RPMI7951 (cell line): ENCODE data around the gene MRPS18A. TPM values are rescaled to one million over a fixed set of nuclear protein-coding genes. Genes with fewer than 3 reads are reported as not detected.

ENCODE experiments used
- DNase-seq: peaks from one replicate; pipeline ENCODE4 v3.0.0-alpha.2; 2012; ENCODE audit warnings: low read depth
- total RNA-seq: library from RNA; depleted of rRNA; stranded (reverse); fragments of >200 nt; shearing (Covaris generic); gene quantifications from 2 replicates; pipeline ENCODE4 v1.2.3, GENCODE V29; 2014

The MRPS18A gene
- total RNA-seq, 1 experiment from 2014 or later: 68.7 TPM

DNA sequence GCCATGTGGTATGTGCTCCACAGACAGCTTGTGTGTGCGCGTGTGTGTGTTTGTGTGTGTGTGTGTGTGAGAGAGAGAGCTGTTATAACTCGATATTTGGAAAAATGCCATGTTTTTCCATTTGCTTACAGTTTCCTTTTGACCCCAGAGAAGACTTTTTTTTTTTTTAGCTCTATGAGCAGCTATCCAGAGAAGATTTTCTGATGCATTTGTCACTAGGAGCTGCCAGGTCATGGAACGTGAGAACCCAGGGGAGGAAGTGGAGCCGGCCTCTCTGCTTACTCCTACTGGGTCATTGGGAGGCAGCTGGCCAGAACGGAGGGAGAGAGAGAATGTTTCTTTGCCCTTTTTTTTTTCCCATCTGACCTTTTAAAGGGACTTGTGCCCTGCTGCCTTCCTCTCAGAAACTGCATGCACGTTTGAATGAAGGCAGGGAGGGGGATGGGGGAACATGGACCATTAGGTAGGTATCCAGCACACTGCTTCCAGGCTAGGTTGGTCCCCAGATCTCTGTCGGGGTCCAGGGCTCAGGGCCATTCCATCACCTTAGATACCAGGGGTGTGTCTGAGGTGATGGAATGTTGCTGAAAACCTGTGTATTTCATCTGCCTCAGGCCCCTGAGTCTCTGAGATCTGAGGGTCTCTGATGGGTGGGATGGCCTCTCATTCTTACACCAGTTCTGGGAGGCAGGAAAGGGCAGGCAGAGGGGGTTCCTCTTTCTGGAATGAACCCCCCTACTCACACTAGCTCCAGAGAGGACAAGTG lies 11.2 kb upstream of the MRPS18A start:
- peak; percentile 37 for DNase-seq

DNA sequence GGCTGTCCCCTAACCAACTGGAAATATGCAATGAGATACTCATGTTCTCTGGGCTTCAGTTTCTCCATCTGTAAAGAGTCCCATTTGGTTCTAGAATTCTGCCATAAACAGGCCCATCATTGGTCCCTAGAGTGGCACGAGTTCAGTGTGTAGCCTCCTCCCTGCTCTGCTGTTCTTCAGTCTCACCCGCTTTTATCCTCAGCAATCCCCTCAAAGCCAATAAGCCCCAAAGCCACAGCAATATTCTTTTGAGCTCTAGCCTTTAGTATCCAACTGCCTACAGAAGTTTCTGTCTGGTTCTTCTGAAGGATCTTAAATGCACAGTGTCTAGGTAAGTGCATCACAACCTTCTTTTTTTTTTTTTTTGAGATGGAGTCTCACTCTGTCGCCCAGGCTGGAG lies 9.8 kb upstream of the MRPS18A start:
- DNase-seq: no peak

DNA sequence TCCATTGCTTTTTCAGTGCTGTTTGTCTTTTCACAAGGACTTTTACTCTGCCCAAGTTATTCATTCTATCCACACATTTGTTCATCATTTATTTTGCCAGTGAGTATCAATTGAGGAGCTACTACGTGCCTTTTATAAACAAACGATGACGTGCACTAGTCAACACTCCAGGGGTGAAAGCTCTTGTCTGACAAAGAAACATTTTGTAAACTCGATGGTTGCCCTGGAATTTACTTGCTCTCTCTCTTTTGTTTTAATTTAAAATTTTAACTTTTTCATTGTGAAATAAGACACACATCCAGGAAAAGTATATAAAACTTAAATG lies 8.3 kb upstream of the MRPS18A start:
- DNase-seq: no peak

DNA sequence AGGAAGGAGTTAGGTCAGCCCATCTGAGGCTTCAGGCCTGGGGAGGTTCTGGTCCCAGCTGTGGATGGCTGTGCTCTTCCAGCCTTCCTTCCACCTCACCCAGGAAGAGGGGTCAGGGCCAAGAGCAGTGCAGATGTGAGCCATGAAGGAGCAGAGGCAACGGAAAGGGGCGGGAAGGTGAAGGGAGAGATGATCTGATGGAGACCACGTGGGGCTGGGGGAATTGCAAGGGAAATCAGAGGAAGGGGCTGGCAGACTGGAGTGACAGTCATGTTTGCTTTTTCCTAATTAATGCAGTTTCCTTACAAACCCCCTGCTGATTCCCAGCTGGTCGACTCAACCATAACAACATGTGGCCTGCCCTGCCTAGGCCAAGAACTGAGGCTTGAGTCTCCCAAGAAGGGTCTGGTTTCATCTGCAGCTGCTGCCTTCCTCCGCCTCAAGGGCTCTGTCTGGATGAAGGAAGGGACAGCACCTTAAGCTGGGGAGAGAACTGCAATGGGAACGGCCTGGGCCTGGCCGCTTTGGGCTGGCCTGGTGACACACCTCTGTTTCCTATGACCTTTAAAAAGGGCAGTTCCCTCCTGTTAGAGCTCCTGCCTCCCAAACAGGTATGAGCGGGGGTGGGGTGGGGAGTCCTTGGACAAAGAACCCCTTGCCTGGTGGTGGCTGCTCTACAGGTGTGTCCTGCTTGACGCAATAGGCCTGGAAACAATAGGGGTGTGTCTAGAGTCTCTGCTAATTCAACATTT lies 7.8 kb upstream of the MRPS18A start:
- DNase-seq: no peak

DNA sequence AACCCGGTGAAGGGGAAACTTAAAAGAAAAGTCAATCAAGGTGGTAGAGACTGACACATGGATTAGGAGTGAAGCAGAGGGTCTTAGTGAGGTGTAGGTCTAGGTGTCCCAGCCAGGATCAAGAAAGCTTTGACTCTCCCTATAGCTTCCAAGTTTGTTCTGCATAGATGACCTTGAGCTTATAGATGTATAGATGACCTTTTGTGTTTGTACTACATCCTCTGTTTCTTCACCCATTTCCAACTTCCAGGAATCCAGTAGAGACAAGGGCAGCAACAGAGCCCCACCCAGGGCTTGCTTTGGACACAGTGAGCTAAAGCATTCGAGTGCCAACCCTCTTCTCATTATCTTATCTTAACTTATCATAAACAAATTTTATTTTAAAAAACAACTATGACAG lies 1.8 kb upstream of the MRPS18A start:
- no peak for DNase-seq

DNA sequence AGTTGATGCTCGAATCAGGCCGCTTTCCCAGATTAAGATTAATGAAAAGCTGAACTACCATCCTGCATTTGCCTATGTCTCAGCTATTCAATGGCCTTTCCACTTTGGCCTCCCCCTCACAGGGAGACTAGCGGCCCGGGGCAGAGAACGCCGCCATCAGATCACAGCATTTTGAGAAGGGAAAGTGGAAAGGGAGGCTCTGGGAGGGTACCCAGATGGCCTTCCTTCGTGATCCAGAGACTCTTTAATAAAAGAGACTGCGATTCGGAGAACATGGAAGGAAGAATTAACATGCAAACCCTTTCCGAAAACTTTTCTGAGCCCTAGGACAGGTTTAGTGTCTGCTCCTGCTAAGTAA lies 533 bp downstream of the MRPS18A start:
- DNase-seq: no peak

DNA sequence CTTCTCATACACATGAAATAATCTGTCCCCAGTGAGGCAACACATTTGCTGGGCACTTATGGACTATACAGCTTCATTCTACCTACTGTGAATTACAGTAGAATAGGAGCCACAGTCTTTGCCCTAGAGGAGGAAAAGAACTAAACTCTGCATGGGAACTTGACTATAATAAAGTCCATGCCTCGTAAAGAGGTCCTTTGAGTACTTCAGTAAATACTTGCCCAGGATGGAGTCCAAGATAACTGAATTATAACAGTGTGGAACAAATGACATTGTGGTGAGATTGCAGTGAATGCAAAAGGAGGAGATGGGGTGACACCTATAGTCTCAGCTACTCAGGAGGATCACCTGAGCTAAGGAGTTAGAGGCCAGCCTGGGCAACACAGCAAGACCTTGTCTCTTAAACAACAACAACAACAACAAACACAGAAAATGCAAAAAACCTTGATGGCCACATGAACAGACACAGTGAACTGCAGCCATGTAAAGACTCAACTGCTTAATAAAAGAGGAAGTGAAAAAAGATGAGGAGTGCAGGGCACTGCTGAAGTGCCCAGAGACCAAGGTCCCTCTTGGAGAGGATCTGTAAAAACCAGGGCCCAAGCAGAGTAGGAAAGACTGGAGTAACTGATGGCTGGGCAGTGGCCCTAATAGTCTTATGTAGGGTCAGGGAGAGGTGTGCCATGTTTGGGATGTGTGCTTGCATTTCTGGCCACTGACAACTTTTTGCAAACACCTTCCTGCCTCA lies 3.7 kb downstream of the MRPS18A start:
- DNase-seq: no peak

DNA sequence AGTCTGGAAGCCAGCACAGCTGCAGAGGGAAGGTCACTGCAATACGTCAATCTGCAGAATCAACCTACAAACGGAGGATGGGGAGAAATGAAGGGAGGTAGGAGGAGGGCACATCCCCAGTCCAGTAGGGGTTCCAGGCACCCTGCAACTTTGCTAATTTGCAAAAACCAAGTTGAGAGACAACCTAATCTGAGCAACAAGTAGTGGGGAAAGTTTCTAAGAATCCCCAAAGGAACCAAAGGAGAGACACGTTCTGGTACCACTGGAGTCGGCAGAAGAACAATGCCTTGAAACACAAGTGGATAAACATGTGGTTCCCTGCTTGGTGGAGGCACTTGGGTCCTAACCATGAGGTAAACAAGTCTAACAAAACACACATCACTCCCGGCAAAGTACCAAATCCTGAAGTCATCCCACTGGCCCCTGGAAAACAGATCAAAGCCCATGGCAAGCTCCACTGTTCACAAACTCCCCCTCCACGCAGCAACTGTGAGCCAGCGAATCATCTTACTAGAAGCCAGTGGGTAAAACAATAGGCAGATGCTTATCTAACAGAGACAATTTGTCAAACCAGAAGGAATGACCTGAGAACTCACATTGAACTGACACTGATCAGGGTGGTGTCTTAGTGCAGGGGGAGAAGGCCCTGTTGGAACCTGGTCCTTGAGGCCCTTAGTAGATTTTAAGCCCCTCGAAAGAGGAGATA lies 4.7 kb downstream of the MRPS18A start:
- no peak for DNase-seq

DNA sequence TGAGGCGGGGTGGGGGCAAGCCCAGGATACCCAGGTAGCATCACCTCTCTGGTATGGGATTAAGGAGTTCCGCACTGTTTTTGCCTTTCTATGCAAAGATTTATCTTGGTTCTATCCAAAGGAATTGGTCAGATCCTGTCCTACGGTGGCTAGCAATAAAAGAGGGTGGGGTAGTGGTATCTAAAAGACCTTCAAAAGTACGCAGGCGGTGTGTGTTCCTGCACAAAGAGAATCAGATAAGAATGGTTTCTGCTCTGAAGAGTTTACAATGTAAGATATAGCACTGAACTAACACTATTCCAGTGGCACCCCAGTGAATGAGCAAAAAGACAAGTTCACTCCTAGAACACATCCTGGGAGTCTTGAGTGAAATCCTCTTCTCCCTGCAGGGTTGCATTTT lies 6.3 kb downstream of the MRPS18A start:
- no peak for DNase-seq

DNA sequence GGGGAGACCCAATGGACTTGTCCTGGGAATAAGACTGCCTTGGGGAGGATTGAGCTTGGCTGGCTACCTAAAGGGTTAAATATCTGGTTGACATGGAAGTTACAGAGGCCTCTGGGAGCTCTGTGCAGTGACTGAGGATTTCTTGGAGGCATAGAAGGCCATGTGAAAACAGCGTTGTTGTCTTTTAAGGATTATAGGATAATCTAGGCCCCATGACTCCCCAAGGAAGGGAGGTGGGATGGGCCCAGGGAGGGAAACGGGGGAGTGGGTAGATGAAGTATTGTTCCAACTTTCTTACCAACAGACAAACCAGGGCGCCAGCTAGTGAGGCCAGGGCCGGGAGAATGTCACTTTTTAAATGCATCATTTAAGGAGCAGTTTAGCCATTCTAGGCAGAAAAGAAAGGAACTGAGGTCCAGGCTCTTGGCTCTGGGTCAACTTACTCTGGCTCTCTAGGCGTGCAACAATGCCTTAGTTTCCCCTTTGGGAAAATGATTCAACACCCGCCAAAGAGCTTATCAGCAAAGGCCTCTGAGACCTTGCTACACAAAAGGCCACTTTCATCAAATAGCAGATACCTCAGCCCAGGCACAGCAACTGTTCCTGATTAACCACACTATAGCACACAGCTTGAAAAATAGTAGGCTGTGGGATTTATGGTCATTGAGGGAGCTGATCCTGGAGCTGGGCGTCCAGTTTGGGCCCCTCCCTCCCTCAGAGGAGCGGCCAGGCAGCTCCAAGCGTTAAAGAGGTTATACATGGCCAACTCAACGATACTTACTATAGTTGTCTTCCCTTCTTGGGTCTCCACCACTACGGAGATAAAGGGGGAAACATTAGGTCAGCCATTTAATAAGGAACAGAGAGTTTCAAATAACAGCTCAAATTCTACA lies 7.0 kb downstream of the MRPS18A start:
- no peak for DNase-seq

DNA sequence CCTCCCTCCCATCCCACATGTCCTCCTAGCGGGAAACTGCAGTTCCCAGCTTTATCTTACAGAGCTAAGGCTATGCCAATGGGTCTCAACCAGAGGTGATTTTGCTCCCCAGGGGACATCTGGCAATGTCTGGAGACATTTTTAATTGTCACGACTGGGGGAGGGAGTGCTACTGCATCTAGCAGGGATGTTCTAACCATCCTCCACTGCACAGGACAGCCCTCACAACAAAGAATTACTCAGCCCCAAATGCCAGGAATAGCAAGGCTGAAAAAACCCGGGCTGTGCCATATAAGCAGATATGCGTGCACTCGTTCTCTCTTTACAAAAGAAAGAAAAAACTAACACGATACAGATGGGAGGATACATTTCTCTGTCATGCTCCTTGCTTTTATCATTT lies 8.5 kb downstream of the MRPS18A start:
- no peak for DNase-seq

DNA sequence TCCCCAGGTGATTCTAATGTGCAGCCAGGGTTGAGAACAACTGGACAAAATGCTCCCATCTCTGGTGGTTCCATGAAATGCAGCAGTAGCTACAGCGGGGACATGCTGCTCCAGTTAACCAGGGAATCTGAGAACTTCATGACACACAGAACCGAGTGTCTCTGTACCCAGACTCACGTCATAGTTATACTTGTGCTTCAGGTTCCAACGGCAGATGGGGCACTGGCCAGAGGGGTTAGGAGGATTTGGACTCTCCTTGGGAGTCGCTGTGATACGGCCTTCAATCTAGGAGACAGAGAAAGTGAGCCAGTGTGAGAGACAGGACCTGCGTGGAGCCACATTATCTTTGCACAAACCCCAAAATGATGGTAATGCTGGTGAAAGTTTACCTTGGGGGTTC lies 9.2 kb downstream of the MRPS18A start:
- no peak for DNase-seq

DNA sequence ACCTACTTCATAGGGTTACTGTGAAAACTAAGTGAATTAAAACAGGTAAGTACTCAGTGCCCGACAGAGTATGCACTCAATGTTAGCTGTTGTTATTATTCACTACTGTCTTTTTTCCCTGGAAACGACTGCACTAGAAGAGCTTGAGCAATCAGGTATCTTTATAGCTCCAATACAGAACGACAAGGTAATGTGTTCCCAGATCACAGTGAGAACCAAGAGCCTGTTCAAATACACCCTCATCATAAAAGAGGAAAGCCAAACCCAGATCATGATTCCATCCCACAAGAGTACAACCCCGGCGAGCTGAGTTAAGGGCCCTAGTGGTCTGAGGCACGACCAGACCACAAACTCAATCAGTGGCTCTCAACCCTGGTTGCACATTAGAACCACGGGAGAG lies 9.8 kb downstream of the MRPS18A start:
- DNase-seq: no peak

DNA sequence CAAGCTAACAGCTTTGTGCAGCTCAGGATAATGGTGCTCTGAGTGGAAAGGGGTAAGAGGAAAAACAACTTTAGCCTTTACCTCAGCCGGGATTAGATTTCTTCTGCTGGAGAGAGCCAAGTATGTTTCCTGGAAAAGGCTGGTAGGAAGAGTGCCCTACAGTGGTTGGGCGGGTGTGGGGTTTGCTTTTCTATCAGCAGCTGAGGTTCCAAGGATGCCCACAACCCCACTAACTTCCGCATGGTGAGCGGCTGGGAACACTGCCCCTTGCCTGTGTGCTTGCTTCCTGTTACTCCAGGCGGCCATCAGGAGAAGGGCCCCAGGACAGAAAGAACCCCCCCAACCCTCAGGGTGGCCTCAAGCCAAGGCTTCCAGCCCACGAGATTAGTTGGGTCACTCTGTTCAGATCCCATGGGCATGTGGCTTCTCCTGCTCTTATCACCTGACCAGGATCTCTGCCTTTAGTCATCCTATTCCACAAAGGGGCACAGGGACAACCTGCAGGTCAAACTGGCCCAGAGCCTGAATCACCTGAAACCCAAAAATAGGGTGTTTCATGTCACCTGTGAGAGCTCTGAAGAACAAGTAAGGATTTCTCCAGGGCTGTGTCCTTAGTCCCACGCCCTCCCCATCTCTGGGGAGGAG lies 10.5 kb downstream of the MRPS18A start:
- no peak for DNase-seq

DNA sequence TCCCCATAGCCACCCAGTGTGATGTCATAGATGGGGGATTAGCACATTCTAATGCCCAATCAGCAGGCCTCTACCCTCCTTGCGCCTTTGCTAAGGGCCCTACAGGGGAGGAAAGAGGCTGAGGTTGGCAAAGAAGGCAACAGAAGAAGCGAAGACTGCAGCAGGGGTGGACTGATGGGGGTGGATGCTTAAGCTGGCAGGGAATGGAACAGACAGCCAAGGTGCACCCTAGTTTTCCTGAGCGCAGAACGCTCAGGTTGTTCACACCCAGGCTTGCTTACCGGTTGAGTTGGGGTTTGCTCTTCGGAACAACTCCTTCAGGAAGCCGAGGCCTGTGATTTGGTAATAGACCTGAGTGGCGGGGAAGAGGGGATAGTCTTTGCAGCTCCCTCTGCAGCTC lies 12.7 kb downstream of the MRPS18A start:
- DNase-seq: no peak

DNA sequence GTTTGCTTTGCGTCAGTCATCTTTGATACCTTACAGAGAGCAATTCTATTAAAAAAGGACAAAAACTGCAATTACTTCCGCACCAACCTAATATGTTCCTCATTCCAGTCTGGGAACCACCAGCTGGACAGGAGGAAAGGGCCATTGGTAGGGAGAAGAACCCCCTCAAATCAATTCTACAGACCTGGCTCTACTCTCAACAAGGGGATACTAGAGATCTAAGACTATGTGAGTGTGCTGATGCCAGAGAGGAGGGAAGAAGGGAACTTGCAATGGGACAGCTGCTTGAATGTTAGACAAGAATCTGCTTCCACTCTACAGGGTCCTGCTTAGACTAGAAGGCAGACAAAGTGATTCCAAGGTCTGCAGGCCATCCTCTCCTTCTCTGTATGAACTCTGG lies 13.3 kb downstream of the MRPS18A start:
- no peak for DNase-seq

DNA sequence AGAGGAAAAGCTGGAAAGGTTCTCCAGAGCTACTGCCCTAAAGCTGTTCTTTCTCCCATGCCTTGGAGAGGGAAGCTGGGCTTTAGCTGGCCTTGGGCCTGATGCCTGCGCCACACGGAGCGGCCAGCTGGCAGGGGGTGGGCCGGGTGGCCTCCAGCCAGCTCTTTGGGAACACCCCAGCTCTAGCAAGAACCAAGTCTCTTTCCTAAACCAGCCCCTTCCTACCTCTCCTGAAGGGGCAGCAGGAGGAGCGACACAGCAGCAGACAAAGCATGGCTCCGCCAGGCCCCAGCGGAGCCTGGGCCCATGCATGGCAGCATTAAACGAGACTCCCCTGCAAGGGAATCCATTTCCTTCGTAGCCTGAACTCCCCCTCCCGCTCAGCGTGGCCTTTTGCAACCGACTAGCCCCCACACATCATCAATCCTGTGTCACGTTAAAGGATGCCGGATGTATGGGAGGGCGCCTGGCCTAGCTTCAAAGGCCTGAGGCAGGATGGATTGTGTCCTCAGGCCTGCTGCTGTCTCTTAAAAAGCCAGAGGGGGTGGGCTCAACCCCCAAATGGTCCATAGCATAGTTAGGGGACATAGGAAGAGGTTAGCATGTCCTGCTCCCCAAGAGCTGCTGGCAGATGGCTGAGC lies 14.0 kb downstream of the MRPS18A start:
- no peak for DNase-seq

DNA sequence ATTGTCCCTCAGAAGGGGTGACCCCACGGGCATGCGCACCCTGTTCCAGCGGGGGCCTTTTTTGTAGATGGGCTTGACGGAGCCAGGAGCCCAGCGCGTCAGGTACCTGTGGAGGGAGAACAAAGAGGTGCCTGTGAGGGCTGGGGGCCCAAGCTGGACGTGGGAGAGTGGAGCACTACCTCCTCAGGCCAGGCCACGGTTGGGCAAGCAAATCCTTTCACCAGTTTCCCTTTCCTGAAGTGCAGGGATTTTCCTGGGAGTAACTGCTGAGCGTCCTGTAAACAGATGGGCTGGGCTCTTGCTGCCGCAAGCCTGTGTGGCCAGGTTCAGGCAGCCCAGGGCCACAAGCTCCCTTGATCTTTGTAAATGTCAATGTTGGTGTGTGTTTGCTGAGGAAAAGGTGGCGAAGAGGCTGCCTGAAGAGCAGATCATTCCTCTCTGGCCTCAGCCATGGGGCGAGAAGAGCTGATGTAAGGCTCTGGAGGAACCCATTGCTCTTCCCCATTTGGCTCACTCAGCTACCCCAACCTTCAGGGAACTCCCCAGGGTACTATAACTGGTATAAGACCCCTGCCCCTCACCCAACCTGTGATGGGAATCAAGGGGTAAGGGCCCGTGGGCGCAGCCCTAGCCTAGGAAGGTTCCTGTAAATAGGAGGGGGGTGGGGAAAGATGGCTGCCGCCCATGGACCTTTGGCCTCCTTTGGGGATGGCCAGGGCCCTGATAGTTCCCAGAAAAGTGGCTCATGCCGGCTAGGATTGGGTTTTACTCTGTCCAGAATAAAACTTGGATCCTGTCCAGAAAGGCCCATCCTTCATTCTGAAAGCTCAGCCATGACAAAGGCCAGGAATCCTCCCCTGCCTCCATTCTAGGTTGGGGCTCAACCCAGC lies 15.5 kb downstream of the MRPS18A start:
- no peak for DNase-seq
